NCI-H345 treated with DMSO at 0.1 percent for 48 hours (cell line): ENCODE results near the gene FOXP2.

ENCODE experiments used
- DNase-seq: peaks from one replicate; lab custom pipeline; 2025; ENCODE audit not compliant: unreplicated experiment; lab: John Stamatoyannopoulos, UW

FOXP2 gene

DNA sequence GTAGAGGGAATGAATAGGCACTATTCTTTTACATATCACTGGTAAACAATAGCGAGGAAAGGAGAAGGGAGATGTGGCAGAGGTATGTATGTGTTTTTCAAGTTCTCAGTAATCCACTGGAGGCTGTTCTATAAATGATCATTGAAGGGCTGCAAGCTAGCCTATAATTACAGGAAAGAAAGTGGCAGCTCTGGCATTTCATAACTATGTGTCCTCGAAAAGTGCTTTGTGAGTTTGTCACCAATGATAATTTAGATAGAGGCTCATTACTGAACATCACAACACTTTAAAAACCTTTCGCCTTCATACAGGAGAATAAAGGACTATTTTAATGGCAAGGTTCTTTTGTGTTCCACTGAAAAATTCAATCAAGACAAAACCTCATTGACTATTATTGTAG, 235.1 kb downstream of the FOXP2 start:
- no peak for DNase-seq

DNA sequence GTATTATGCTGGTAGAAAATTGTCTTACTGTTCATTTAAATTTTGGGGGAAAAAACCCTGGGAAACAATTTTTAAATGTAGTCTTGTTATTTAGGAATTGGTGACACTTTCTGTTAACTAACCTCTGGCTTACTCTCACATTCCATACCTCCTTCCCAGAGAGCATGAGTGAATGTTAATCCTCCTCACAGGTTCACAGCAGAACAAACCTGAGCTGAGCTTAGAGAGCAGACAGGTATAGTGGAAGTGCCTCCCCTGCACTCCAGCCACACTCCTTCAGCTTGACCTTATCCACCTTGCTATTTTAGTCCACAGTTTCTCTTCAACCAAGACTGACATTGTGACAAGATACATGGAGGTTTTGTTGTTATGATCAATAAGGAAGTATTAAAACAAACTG, 235.9 kb downstream of the FOXP2 start:
- DNase-seq, result no peak

DNA sequence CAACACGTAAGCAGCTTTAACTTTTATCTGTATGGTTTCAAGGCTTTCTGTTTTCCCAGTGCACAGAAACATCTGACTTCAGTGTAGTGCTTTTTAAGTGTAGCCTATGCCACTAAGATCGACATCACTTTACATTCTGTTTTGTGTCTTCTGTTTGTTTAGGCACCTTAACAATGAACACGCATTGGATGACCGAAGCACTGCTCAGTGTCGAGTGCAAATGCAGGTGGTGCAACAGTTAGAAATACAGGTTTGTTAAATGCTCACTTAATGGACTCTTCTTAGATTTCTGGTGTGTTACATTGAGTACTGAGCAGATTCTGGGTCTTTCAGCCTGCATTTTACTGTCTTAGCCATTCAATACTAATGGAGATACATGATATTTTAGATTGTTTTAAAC, 237.4 kb downstream of the FOXP2 start:
- peak; percentile 89 for DNase-seq

DNA sequence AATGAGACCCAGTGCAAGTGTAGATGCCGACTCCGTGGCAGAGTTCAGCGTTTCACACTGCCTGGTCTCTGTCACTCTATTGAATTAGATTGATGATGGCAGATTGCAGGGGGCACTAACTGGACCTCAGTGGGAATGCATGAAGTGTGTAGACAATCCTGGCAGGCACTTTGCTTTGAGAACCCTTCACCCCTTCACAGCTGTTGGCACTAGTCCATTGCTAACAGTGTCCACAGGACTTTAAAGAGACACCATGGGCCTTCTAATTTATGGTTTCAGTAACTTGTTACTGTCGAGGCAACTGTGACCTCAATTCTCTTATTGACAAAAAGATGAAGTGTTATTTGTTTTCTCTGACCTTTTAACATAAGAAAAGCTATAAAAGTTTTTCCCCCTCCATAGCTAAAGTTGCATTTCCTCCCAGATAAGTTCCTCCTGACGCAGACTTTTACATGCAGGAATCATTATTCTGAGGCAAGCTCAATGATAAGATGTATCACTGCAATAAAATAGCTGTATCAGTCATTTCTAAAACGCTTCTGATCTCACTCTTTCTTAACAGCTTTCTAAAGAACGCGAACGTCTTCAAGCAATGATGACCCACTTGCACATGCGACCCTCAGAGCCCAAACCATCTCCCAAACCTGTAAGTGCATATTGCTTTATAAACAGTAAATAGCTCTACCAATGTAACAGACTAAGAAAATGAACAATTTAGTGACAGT, 238.9 kb downstream of the FOXP2 start:
- DNase-seq, result peak; percentile 87

DNA sequence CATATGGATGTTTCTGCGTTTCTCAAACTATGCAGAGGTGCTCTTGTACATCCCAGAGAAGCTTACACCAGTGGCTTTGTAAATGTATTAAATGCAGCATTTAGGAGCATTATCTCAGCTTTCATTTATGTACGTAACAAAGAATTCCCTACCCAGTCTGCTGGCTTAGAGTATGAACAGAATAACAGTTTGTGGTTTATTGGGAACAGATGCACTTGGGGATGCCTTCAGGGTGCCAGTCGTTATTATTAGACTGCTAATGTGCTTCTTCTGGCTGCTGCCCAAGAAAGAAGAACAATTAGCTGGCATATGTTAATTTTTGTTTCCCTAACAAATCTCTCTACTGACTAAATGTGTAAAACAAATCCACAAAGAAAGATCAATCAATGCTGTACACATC, 241.9 kb downstream of the FOXP2 start:
- no peak for DNase-seq

DNA sequence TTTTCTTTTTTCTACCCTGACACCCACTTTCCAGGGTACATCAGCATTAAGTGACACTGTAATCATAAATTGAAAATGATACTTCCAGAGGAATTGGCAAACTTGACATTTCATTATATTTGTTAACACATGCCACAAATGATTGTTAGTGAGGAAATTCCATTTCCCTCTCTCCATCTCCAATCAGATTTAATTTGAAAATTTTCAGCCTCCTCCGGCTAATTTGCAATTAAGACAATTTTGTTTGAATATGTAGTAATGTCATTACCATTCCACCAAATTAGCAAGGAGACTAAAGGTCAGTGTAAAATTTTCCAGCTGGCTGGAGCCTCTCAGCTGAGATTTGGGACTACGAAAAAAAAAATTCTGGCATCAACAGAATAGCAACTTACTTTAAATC, 242.7 kb downstream of the FOXP2 start:
- DNase-seq, result no peak

DNA sequence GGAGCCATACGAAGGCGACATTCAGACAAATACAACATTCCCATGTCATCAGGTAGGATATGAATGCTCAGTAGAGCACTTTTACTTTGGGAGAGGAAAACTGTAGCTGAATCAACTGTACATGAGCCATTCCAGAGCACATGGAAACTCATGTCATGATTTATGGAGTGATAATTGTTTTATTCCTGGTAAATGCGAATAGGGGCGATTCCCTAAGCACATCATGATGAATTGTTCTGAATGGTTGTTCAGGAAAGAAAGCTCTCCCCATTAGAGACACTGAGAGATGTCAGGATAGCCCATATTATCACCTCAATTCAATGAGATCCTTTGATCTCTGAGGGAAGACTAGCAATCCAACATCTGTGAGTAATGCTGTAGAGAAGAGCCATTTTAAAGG, 243.6 kb downstream of the FOXP2 start:
- no peak for DNase-seq

DNA sequence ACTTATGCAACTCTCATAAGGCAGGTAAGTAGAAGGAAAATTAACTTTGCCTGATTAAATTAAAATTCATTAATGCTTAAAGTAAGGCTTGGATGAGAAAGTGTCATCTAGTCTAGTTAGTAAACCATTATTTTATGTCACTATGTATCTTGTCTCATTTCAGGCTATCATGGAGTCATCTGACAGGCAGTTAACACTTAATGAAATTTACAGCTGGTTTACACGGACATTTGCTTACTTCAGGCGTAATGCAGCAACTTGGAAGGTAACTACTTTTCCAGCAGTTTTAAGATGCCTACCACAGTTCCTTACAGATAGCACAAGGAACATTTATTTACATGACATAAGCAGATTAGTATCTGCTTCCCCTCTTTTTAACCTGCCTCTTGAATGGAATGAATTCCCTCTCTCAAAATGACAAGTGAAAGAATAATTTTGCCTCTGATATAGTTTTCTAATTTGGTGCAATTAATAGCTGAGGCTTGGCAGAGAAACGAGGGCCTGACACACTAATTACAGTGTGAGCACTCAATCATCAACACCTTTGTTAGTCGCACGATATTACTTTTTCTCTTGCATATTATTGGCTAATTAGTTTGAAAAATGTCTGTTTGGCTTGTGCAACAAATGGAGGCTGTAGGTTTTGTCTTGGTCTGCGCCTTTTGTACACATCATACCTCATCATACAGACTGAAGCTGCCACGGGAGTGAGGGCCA, 245.0 kb downstream of the FOXP2 start:
- DNase-seq, result peak; percentile 76

DNA sequence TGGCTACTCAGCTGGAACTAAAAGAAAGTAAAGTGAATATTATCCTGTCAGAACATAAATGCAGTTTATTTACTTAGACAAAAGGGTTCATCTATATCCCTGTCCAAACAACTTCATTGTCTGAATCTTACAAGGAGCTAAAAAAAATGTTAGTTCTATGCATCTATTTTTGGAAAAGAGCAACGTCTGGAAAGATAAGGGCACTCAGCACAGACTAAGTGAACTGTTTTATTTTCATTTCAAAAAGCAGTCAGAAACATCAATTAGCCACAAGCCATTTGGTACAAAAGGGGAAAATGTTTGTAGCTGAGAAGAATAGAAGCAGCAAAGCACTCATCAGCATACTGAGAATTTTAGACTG, 245.5 kb downstream of the FOXP2 start:
- peak; percentile 99 for DNase-seq

DNA sequence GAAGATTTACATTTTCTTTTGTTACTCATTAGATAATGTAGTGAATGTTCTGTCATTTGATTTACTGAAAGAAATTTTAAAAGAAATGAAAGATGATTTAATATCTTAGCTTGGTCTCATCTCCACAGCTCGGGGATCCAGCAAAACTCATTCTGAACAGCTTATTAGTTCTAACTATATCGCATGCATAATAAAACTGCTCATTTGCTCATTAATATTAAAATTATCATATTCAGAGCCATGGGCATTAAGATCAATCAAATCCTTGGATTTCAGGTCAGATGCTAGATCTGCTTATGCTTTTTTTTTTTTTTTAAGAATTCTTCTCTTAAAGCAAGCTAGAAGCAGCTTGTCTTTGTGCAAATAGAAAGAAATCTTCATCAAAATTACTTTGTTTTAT, 246.1 kb downstream of the FOXP2 start:
- DNase-seq, result no peak

DNA sequence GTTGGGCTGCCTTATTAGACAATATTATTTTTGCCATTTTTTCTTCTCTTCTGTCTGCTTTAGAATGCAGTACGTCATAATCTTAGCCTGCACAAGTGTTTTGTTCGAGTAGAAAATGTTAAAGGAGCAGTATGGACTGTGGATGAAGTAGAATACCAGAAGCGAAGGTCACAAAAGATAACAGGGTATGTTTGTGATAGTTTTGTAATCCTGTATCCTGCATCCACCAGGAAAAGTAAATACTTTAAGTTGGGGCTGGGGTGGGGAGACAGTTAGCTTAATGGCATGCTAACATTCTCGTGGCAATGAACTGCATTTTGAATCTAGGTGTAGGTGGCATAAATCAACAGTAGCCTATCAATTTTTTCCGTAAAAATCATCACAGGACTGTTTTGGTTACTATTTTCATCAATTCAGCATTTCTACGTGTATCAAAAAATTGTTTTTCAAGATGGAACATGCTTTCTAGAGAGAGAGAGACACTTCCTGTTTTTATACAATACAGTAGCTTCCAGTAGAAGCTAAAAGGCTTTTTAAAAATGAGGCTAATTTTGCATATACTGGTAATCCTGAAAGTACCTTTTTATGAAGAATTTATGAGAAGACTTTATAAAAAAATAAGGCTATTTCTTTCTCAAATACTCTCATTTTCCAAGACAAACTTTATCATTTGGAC, 247.5 kb downstream of the FOXP2 start:
- no peak for DNase-seq

DNA sequence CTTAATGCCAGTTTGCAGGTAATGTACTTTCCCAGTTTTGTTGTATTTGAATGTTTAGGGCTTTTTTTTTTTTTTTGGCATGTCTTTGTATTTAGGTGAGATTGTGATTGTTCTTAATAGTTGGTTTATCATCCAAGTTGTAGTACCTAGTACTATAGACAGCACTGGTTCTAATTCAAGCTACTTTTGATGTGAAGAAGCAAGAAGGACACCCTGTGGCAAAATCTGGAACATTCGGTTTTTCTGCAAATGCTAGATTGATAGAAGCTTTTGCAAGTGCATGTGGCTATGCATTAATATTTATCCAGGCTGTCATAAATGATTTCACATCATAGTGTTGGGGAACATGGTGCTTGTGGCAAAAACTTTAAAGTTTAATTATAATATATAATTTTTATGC, 248.9 kb downstream of the FOXP2 start:
- DNase-seq, result peak; percentile 16

DNA sequence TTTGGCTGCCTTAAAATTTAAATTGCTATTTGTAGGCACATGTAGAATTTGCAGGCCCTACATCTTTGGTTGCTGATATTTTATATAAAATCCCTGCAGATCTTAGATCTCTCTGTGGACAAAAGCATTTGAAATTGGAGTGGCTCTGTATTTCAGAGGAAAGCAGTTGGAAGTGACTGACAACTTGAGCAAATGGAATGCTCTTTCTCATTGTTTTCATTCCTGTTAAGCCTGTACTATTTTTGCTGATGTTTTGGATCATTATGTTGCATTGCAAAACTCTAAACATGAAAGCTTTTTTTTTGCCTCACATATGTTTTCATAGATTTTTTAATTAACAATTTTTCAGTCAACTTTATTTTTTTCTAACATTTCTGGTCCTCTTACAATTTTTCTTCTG, 256.1 kb downstream of the FOXP2 start:
- no peak for DNase-seq

DNA sequence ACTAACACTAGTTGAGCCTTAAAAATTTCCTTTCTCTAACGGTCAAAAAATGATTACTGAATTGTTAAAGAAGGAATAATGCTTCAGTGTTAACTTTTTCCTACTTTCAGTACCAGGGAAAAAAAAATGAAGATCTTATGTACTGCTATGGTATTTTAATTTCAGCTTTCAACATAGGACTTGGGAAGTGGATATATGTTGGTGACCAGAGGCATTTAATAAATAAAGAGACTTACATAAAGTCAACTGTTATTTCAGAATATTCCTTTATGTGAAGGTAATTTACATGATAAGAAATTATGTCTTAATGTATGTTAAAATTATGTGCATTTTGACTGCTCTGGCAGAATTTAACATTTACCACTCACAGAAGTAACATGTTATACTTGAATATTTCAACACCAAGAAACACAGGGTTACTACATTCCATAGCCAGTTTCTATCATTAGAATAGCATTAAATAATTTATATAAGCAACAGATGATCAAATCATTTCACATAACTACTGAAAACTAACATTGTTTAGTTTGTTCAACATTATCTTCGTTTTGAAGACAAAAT, 257.0 kb downstream of the FOXP2 start:
- DNase-seq, result no peak

DNA sequence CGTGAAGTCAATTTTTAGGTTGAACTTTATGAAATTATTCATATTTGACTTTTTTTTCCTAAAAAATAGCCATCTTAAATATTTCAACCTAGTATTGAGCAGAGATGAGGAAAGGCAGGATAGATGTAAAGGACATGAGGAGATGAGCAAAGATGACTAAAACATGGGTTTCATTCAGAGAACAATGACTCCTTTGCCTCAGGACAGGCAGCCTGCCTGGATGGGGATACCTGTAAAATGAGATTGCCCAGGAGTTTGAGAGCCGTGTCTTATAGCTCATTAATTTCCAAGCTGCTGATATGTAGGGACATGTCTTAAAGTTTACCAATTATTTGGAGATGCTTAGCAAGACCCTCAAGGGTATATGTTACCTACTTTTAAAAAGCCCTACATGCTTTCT, 263.5 kb downstream of the FOXP2 start:
- no peak for DNase-seq

DNA sequence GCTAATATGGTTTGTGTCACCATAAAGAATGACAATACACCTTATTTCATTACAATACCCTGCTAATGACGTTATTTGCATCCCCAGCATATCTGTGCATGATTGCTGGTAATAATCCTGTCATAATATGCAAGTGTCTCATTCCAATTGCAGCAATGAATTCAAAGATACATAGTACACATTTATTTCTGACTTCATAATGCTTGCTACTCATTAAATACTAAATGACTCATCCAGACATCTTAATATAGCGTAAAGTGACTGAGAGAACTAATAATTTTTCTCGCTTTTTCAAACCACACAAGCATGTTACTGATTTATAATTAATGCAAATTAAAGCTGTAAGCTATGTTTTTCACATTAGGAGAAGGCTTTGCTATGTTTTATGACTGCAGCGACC, 272.6 kb downstream of the FOXP2 start:
- no peak for DNase-seq

DNA sequence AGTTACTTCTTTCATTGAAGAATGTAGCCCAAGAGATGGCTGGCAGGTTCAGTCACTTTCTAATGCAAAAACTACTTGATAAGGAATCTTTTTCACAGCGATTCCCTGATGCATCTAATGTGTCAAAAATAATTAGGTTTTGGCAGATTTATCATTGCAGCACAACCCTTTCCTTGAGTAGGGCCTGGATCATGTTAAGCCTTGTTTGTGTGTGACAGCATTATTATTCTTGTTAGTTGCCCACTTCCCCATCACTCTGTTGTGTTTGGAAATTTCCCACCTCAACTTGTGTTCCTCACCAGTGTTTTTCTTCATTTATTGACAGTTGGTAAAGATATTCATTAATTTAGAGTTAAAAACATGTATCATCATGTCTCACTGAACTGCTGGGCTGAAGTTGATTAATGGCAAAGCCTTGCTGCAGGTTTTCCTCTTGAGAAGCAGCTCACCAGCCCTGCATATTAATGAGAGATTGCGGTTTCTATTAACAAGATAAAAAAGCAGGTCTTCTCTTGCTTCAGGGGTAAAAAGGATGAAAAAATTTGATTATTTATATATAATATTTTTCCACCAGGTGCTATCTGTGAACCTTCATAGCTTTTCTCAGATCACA, 273.9 kb downstream of the FOXP2 start:
- no peak for DNase-seq

DNA sequence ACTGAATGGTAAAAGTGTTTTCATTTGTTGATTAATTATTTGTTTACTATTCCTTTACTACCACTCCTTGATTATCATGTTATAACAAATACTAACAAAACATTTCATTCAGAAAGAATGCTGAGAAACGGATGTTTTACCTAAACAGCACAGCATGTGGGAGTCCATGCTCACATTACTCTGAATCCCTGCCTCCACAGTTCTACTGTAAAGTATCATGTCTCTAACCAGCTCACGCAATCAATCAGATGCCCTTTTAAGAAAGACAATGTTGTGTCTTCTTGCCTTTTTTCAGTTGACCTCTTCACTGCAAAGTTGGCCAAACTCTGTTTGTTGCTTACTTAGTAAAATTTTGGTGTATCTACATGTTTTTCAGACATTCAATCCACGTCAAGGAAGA, 274.8 kb downstream of the FOXP2 start:
- no peak for DNase-seq

DNA sequence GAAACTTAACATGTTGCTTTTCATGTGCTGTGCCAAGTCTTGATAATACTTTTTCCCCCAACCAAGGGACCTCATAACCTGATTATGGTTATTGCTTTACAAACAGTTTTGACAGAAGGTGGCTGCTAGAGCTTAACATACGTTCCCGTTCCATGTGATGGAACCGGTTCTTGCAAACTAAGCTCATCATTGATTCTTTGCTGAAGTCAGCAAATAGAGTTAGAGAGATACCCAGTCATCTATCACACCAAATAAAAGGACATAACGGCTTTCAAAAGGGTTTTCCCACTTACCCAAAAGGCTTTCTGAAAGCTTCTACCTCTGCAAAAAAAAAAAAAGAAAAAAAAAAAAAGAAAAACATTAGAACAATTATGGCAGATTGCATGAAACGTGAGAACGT, 277.0 kb downstream of the FOXP2 start:
- no peak for DNase-seq

DNA sequence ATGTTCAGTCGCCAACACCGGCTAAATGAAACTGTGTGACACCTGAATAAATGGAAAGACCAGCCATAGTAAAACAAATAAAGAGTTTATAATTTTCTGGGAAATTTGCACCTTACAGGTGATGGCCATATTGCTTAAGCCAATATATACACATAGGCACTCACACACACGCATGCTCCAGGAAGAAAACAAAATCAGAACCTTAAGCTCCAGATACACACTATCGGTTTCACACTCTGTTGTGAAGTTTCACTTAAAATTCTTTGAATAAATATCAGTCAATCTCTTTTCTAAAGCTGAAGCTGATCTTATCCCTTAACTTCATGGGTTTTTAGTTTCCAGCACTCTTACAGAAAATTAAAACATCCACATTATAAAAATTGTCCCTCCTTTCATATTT, 280.6 kb downstream of the FOXP2 start:
- no peak for DNase-seq

DNA sequence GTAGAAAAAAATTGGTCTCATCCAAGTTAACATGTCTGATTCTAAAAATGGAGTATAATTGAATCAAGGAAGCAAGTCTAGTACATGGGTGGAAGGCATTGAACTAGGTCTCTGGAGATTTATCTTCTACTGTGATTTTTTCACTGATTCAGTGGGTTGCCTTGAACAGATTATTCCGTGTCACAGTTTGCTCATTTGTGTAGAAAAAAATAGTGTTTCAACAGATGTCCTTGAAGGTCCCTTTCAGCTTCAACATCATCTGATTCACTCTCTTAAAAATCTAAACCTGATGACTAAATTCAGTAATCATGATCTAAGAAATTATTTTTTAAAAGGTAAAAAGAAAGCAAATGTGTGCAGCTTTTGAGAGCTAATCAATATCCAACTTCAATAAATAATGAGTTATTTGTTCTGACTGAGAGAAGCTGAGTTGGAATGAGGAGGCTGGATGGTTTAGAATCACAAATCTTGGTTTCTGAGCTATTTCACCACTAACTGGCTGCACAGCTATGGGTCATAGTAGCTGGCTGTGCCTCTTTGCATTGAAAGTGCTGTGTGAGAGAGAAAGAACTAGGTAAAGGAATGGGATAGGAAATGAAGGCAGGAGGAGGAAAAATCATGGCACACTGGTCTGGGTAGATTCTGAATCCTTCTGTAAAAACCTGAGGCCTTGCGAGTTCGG, 285.8 kb downstream of the FOXP2 start:
- DNase-seq, result no peak
